ENCODE data around the gene EPHA4.

The EPHA4 gene

GRCh38 chr2:221524158-221524557, 47.9 kb downstream of the EPHA4 start:
- DNase-seq = no peak
- Histone ChIP-seq H3K9me3 (ENCODE audit: insufficient read depth, low read length, severe bottlenecking) (no peaks in the 10 kb centered on the region), H3K4me2 (ENCODE audit: insufficient read depth, low read length) (no peak overlapping the region), H3K79me2 (ENCODE audit: insufficient read depth, low read length) (no peaks in the 10 kb centered on the region), H3K36me3 (ENCODE audit: insufficient read depth, low read length) (no peaks in the 10 kb centered on the region), H4K20me1 (ENCODE audit: insufficient read depth, low read length) (no peaks in the 10 kb centered on the region), H3K4me3 (ENCODE audit: low read depth in 1 of 2, low read length in 2 of 2) (no peak overlapping the region), H2AFZ (ENCODE audit: low read depth, low read length) (no peak overlapping the region), H3K27me3 (ENCODE audit: insufficient read depth, low read length, poor library complexity) (no peaks in the 10 kb centered on the region), H3K9ac (ENCODE audit: low read depth, low read length) (no peak overlapping the region), H3K27ac (ENCODE audit: low read length) (no peak overlapping the region), H3K4me1 (ENCODE audit: insufficient read depth, low read length) (no peaks in the 10 kb centered on the region)
- no peak for ATAC-seq (ENCODE audit: insufficient read depth, low read depth)
- TF ChIP-seq EZH2 (IDR thresholded peaks at IDR 0.05; ENCODE audit: borderline replicate concordance, low read depth, low read length, severe bottlenecking) = no peak
- TF ChIP-seq, protein P1, sequence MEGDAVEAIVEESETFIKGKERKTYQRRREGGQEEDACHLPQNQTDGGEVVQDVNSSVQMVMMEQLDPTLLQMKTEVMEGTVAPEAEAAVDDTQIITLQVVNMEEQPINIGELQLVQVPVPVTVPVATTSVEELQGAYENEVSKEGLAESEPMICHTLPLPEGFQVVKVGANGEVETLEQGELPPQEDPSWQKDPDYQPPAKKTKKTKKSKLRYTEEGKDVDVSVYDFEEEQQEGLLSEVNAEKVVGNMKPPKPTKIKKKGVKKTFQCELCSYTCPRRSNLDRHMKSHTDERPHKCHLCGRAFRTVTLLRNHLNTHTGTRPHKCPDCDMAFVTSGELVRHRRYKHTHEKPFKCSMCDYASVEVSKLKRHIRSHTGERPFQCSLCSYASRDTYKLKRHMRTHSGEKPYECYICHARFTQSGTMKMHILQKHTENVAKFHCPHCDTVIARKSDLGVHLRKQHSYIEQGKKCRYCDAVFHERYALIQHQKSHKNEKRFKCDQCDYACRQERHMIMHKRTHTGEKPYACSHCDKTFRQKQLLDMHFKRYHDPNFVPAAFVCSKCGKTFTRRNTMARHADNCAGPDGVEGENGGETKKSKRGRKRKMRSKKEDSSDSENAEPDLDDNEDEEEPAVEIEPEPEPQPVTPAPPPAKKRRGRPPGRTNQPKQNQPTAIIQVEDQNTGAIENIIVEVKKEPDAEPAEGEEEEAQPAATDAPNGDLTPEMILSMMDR (IDR thresholded peaks at IDR 0.05; ENCODE audit: borderline replicate concordance, extremely low read depth, low read length, poor library complexity, severe bottlenecking) = no peak

GRCh38 chr2:221521233-221521845, 50.8 kb downstream of the EPHA4 start:
- TF ChIP-seq, protein P1 (IDR thresholded peaks at IDR 0.05; ENCODE audit: borderline replicate concordance, extremely low read depth, low read length, poor library complexity, severe bottlenecking) = no peak
- no peak for TF ChIP-seq EZH2 (IDR thresholded peaks at IDR 0.05; ENCODE audit: borderline replicate concordance, low read depth, low read length, severe bottlenecking)
- Histone ChIP-seq H3K4me2 (ENCODE audit: insufficient read depth, low read length) (no peak overlapping the region), H3K27ac (ENCODE audit: low read length) (no peak overlapping the region), H3K27me3 (ENCODE audit: insufficient read depth, low read length, poor library complexity) (no peaks in the 10 kb centered on the region), H2AFZ (ENCODE audit: low read depth, low read length) (no peak overlapping the region), H3K9ac (ENCODE audit: low read depth, low read length) (no peak overlapping the region), H3K79me2 (ENCODE audit: insufficient read depth, low read length) (no peaks in the 10 kb centered on the region), H3K9me3 (ENCODE audit: insufficient read depth, low read length, severe bottlenecking) (no peaks in the 10 kb centered on the region), H3K36me3 (ENCODE audit: insufficient read depth, low read length) (no peaks in the 10 kb centered on the region), H3K4me3 (ENCODE audit: low read depth in 1 of 2, low read length in 2 of 2) (no peak overlapping the region), H4K20me1 (ENCODE audit: insufficient read depth, low read length) (no peaks in the 10 kb centered on the region), H3K4me1 (ENCODE audit: insufficient read depth, low read length) (no peaks in the 10 kb centered on the region)
- DNase-seq (no peak), ATAC-seq (ENCODE audit: insufficient read depth, low read depth) (no peak)

- H3K4me1 ChIP-seq (ENCODE audit: insufficient read depth, low read length) = no peaks in the 10 kb centered on the region
- no peak for DNase-seq
- H3K79me2 ChIP-seq (ENCODE audit: insufficient read depth, low read length) = no peaks in the 10 kb centered on the region
- no peak overlapping the region for H3K4me2 ChIP-seq (ENCODE audit: insufficient read depth, low read length)
- H3K27me3 ChIP-seq (ENCODE audit: insufficient read depth, low read length, poor library complexity) = no peaks in the 10 kb centered on the region
- no peaks in the 10 kb centered on the region for H3K36me3 ChIP-seq (ENCODE audit: insufficient read depth, low read length)
- H3K9ac ChIP-seq (ENCODE audit: low read depth, low read length) = no peak overlapping the region
- ATAC-seq (ENCODE audit: insufficient read depth, low read depth) = no peak
- H4K20me1 ChIP-seq (ENCODE audit: insufficient read depth, low read length) = no peaks in the 10 kb centered on the region
- no peak overlapping the region for H3K27ac ChIP-seq (ENCODE audit: low read length)
- H3K4me3 ChIP-seq (ENCODE audit: low read depth in 1 of 2, low read length in 2 of 2) = no peak overlapping the region
- TF ChIP-seq, protein P1 (IDR thresholded peaks at IDR 0.05; ENCODE audit: borderline replicate concordance, extremely low read depth, low read length, poor library complexity, severe bottlenecking) = no peak
- no peak for TF ChIP-seq EZH2 (IDR thresholded peaks at IDR 0.05; ENCODE audit: borderline replicate concordance, low read depth, low read length, severe bottlenecking)
- H3K9me3 ChIP-seq (ENCODE audit: insufficient read depth, low read length, severe bottlenecking) = no peaks in the 10 kb centered on the region
- H2AFZ ChIP-seq (ENCODE audit: low read depth, low read length) = no peak overlapping the region
Measured at GRCh38 chr2:221518935-221519625, 53.0 kb downstream of the EPHA4 start.
